B cell (primary cell): Measurements from ENCODE around the gene UCP1. TPM values are rescaled to one million over a fixed set of nuclear protein-coding genes. Genes with fewer than 3 reads are reported as not detected.

Source experiments
- ATAC-seq: fragments of 200-7000 bp; cut with Tn5 transposase; one replicate; pipeline ENCODE4 v1.10.0; 2021; ENCODE audit warnings: low read depth, mild to moderate bottlenecking, moderate number of reproducible peaks, moderate library complexity
- CTCF ChIA-PET: fragments of 350-600 bp; sonication (Branson Sonifier 250); formaldehyde crosslinking; loops from one replicate; lab custom pipeline; 2021; ENCODE audit warnings: antibody characterized with exemption, inconsistent platforms; lab: Charles Lee
- POLR2A ChIA-PET: fragments of 350-600 bp; sonication (Branson Sonifier 250); formaldehyde crosslinking; loops from one replicate; lab custom pipeline; 2021; ENCODE audit warnings: antibody characterized with exemption; lab: Charles Lee
- DNase-seq: peaks from one replicate; pipeline ENCODE4 v3.0.0; 2013
- H2AFZ ChIP-seq: 2 replicates; pipeline ENCODE4 v1.6.1; 2012; ENCODE audit warnings: mild to moderate bottlenecking, low read depth, low read length; ENCODE audit not compliant: insufficient read depth, poor library complexity, severe bottlenecking
- H3K27ac ChIP-seq, 2 donors: 1 replicate in 1 of 2; 2 replicates in 1 of 2; pipeline ENCODE4 v1.5.1; 2012 to 2013; ENCODE audit warnings: low read length in 2 of 2, mild to moderate bottlenecking in 2 of 2, moderate library complexity in 1 of 2
- H3K27me3 ChIP-seq, 4 experiments: fragments of 200-600 bp in 1 of 4; sonication (generic) in 1 of 4; replicated peaks in 1 of 4; 1 replicate in 2 of 4; 2 replicates in 2 of 4; pipeline versions ENCODE4 v1.6.1 to v1.7.0; 2013 to 2016; ENCODE audit warnings: low read length in 3 of 4, mild to moderate bottlenecking in 2 of 4, mixed read lengths in 1 of 4, moderate library complexity in 1 of 4; ENCODE audit not compliant: insufficient read depth in 4 of 4, control insufficient read depth in 3 of 4; ENCODE audit errors: control extremely low read depth in 1 of 4
- H3K36me3 ChIP-seq, 2 experiments: replicated peaks in 1 of 2; 1 replicate in 1 of 2; 2 replicates in 1 of 2; pipeline versions ENCODE4 v1.6.1 to v1.7.1; 2013; ENCODE audit warnings: low read length in 1 of 2; ENCODE audit not compliant: insufficient read depth in 2 of 2, control insufficient read depth in 1 of 2; ENCODE audit errors: control extremely low read depth in 1 of 2, extremely low read depth in 1 of 2
- H3K4me1 ChIP-seq, 2 donors: fragments of 200-600 bp in 1 of 2; sonication (generic) in 1 of 2; 1 replicate in 1 of 2; 2 replicates in 1 of 2; pipeline versions ENCODE4 v1.5.1 to v1.6.1; 2013 to 2017; ENCODE audit warnings: low read length in 2 of 2; ENCODE audit not compliant: control insufficient read depth in 2 of 2, insufficient read depth in 2 of 2
- H3K4me2 ChIP-seq: replicated peaks from 2 replicates; pipeline ENCODE3; 2012; ENCODE audit warnings: mild to moderate bottlenecking, low read depth, low read length; ENCODE audit not compliant: poor library complexity, severe bottlenecking
- H3K4me3 ChIP-seq, 5 experiments: fragments of 200-600 bp in 1 of 5; sonication (generic) in 1 of 5; 1 replicate in 3 of 5; 2 replicates in 2 of 5; pipeline versions ENCODE4 v1.5.1 to v1.7.0; 2011 to 2016; ENCODE audit warnings: low read length in 4 of 5, mild to moderate bottlenecking in 4 of 5, low read depth in 2 of 5, control low read depth in 1 of 5, moderate library complexity in 1 of 5; ENCODE audit not compliant: insufficient read depth in 1 of 5; ENCODE audit errors: control extremely low read depth in 1 of 5, extremely low read depth in 1 of 5
- H3K79me2 ChIP-seq: fragments of 200-600 bp; sonication (generic); one replicate; pipeline ENCODE4 v1.6.0; 2016; ENCODE audit warnings: low read length; ENCODE audit not compliant: control insufficient read depth, insufficient read depth
- H3K9ac ChIP-seq: fragments of 200-600 bp; sonication (generic); 2 replicates; pipeline ENCODE4 v1.6.1; 2017; ENCODE audit warnings: mild to moderate bottlenecking, low read length, moderate library complexity
- H3K9me3 ChIP-seq, 3 donors: one replicate each; pipeline versions ENCODE4 v1.6.1 to v1.7.1; 2013; ENCODE audit warnings: low read length in 2 of 3; ENCODE audit not compliant: control insufficient read depth in 2 of 3, insufficient read depth in 1 of 3; ENCODE audit errors: control extremely low read depth in 1 of 3
- H4K20me1 ChIP-seq: 2 replicates; pipeline ENCODE4 v1.6.0; 2012; ENCODE audit warnings: mild to moderate bottlenecking, low read length; ENCODE audit not compliant: insufficient read depth, control insufficient read depth, poor library complexity, severe bottlenecking
- H3K27ac Mint-ChIP-seq: one replicate; pipeline ENCODE4 v1.8.0; 2021; ENCODE audit warnings: mixed read lengths
- H3K27me3 Mint-ChIP-seq: one replicate; pipeline ENCODE4 v1.8.0; 2021; ENCODE audit warnings: mixed read lengths
- H3K4me1 Mint-ChIP-seq: one replicate; pipeline ENCODE4 v1.8.0; 2021; ENCODE audit warnings: mixed read lengths
- H3K4me3 Mint-ChIP-seq: one replicate; pipeline ENCODE4 v1.8.0; 2021; ENCODE audit warnings: mixed read lengths
- H3K9me3 Mint-ChIP-seq: one replicate; pipeline ENCODE4 v1.8.0; 2022; ENCODE audit warnings: mixed read lengths; ENCODE audit not compliant: insufficient read depth
- EZH2 ChIP-seq: IDR thresholded peaks from 2 replicates; pipeline ENCODE4 v1.6.1; 2012; ENCODE audit warnings: borderline replicate concordance, low read depth, mild to moderate bottlenecking, moderate library complexity, low read length; ENCODE audit not compliant: insufficient read depth, poor library complexity, severe bottlenecking
- WGBS: methylation state at CpG from one replicate; pipeline ENCODE4 v1.1.5; 2013; ENCODE audit warnings: missing lambda C conversion rate; ENCODE audit not compliant: insufficient coverage; 5-methylcytosine and 5-hydroxymethylcytosine counted together
- intact Hi-C: fragments of 100-400 bp; cut with micrococcal nuclease; formaldehyde crosslinking; loops from one replicate; pipeline ENCODE4 v1.10.0; 2022
- polyA plus RNA-seq: library from polyadenylated mRNA; depleted of rRNA; stranded (reverse); fragments of >200 nt; gene quantifications from 2 replicates; pipeline ENCODE4 v1.2.3, GENCODE V29; 2012
- total RNA-seq, 2 donors: library from RNA; stranded (reverse); fragments of 120-200 nt in 1 of 2; gene quantifications; 1 replicate in 1 of 2; 2 replicates in 1 of 2; pipeline versions ENCODE4 v1.2.3 to v1.2.4, GENCODE V29; 2013 to 2022
- TF ChIP-seq, protein P1 (sequence below): fragments of 200-600 bp; IDR thresholded peaks from one replicate; pipeline ENCODE4 v1.8.0; 2022; ENCODE audit warnings: antibody characterized with exemption, mild to moderate bottlenecking

Gene UCP1
- total and polyA plus RNA-seq, 2 donors (not counting 1 experiment from before 2014, with no cell fraction given): not detected

DNA sequence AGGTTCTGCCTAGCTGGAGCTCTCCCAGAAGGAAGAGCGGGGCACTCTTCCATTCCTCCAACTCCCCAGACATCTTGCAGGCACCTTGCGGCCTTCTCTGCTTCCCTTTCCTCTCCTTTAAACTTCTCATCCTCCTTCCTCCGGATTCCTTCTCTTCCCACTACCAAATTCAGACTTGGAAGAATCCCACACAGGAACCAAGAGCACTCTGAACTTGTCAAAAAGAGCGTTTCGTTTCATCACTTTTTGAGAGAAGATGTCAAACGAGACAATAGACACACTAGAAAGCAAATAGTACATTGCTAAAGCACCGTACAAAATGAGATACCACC is 512 bp upstream of the UCP1 start:
- intact Hi-C loops: no loop called here
- H3K27me3 ChIP-seq: peaks cover 5 to 73% (median 69%) of the 10 kb centered on the region in 4 experiments

DNA sequence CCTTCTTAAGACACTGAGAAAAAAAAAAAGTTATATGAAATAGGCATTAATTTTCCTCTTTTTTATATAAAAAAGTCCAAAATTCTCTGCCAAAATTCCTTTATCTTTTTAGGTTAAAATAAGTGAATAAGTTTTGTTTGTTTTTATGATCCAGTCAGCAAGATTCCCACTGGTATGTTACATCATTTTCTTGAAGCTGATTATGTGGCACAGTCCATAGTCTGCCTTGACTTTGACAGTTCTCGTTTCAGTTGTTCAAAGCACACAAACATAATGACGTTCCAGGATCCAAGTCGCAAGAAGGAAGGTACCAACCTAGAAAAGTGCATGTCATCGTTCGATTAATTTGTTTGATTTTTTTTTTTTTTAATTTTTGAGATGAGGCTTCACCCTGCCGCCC is 9.1 kb downstream of the UCP1 start:
- Histone ChIP-seq H3K4me3 (no peak overlapping the region), H4K20me1 (no peaks in the 10 kb centered on the region), H3K27ac (no peak overlapping the region), H3K27me3 (peaks cover 0 to 37% (median 34%) of the 10 kb centered on the region in 4 experiments), H3K79me2 (no peaks in the 10 kb centered on the region), H3K4me1 (peaks cover 16% of the 10 kb centered on the region in 2 donors), H3K4me2 (no peak overlapping the region), H2AFZ (no peak overlapping the region), H3K36me3 (no peaks in the 10 kb centered on the region), H3K9me3 (no peaks in the 10 kb centered on the region), H3K9ac (no peak overlapping the region)
- Mint-ChIP-seq H3K27me3 (peaks cover 44% of the 10 kb centered on the region), H3K4me3 (no peak overlapping the region), H3K4me1 (peaks cover 20% of the 10 kb centered on the region), H3K27ac (no peak overlapping the region), H3K9me3 (no peaks in the 10 kb centered on the region)
- ChIA-PET POLR2A (no interaction called here), CTCF (interaction anchor here (0.9 kb wide), 1 partner anchor 38 kb away, joined by 3 read pairs; no protein-coding TSS in a partner anchor)
- TF ChIP-seq, protein P1, sequence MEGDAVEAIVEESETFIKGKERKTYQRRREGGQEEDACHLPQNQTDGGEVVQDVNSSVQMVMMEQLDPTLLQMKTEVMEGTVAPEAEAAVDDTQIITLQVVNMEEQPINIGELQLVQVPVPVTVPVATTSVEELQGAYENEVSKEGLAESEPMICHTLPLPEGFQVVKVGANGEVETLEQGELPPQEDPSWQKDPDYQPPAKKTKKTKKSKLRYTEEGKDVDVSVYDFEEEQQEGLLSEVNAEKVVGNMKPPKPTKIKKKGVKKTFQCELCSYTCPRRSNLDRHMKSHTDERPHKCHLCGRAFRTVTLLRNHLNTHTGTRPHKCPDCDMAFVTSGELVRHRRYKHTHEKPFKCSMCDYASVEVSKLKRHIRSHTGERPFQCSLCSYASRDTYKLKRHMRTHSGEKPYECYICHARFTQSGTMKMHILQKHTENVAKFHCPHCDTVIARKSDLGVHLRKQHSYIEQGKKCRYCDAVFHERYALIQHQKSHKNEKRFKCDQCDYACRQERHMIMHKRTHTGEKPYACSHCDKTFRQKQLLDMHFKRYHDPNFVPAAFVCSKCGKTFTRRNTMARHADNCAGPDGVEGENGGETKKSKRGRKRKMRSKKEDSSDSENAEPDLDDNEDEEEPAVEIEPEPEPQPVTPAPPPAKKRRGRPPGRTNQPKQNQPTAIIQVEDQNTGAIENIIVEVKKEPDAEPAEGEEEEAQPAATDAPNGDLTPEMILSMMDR: no peak
- TF ChIP-seq EZH2: no peak
- intact Hi-C loops: loop anchor here (10.0 kb wide), 1 partner anchor 405 kb away; the partner anchor contains the start of gene MAML3
- DNase-seq (no peak), ATAC-seq (no peak)
- WGBS: 91% methylated on average over 3 of the region's 6 CpGs

More for the DNA sequence above, 512 bp upstream of the UCP1 start:
- Mint-ChIP-seq H3K9me3 (peaks cover 7% of the 10 kb centered on the region), H3K27me3 (peaks cover 55% of the 10 kb centered on the region), H3K27ac (no peak overlapping the region), H3K4me1 (peaks cover 22% of the 10 kb centered on the region), H3K4me3 (peak overlapping the region; percentile 85)
- ChIA-PET CTCF (no interaction called here), POLR2A (no interaction called here)
- Histone ChIP-seq H3K27ac (no peak overlapping the region), H3K9me3 (peaks cover 4 to 10% (median 7%) of the 10 kb centered on the region in 3 donors), H3K36me3 (no peaks in the 10 kb centered on the region), H3K4me3 (peak overlapping the region in 2 of 5 experiments; percentile 39 to 59), H3K9ac (peak overlapping the region; percentile 50), H3K4me2 (peak overlapping the region; percentile 82), H2AFZ (peak overlapping the region; percentile 49), H3K4me1 (peaks cover 22 to 30% of the 10 kb centered on the region in 2 donors), H4K20me1 (no peaks in the 10 kb centered on the region), H3K79me2 (no peaks in the 10 kb centered on the region)
- DNase-seq: peak; percentile 20
- TF ChIP-seq, protein P1: no peak
- peak; percentile 73 for TF ChIP-seq EZH2
- ATAC-seq: no peak
- WGBS: 63% methylated on average over 7 of the region's 7 CpGs
